HepG2 (cell line): ENCODE measurements around the gene ANKRD22. TPM values are rescaled to one million over a fixed set of nuclear protein-coding genes. Genes with fewer than 3 reads are reported as not detected.

Source experiments
- ATRX ChIP-seq: sonication (generic); formaldehyde crosslinking; IDR thresholded peaks from 2 replicates; pipeline ENCODE4 v1.4.0; 2020; ENCODE audit warnings: missing genetic modification reagents, borderline replicate concordance
- KAT7 ChIP-seq: IDR thresholded peaks from 2 replicates; pipeline ENCODE4 v1.6.1; 2018; ENCODE audit warnings: borderline replicate concordance, missing compliant biosample characterization
- KDM2A ChIP-seq: sonication (generic); formaldehyde crosslinking; IDR thresholded peaks from 2 replicates; pipeline ENCODE4 v1.4.0; 2020; ENCODE audit warnings: low read depth, missing genetic modification reagents, borderline replicate concordance
- MTF2 ChIP-seq: sonication (generic); formaldehyde crosslinking; IDR thresholded peaks from 2 replicates; pipeline ENCODE4 v1.5.0; 2020; ENCODE audit warnings: missing genetic modification reagents, borderline replicate concordance
- RBAK ChIP-seq: sonication (generic); formaldehyde crosslinking; IDR thresholded peaks from 2 replicates; pipeline ENCODE4 v1.5.1; 2020; ENCODE audit warnings: mild to moderate bottlenecking, missing genetic modification reagents
- ZNF274 ChIP-seq: sonication (generic); formaldehyde crosslinking; IDR thresholded peaks from 2 replicates; pipeline ENCODE4 v1.5.1; 2020; ENCODE audit warnings: mild to moderate bottlenecking, missing genetic modification reagents
- ZNF354B ChIP-seq: sonication (generic); formaldehyde crosslinking; IDR thresholded peaks from 2 replicates; pipeline ENCODE4 v1.8.0; 2022; ENCODE audit warnings: mild to moderate bottlenecking, missing genetic modification reagents
- ZNF546 ChIP-seq: sonication (generic); formaldehyde crosslinking; conservative IDR thresholded peaks from 2 replicates; pipeline ENCODE4 v1.8.1; 2023; ENCODE audit warnings: mild to moderate bottlenecking, missing genetic modification reagents
- ZNF737 ChIP-seq: sonication (generic); formaldehyde crosslinking; IDR thresholded peaks from 2 replicates; pipeline ENCODE4 v1.5.0; 2020; ENCODE audit warnings: missing genetic modification reagents, mild to moderate bottlenecking, borderline replicate concordance
- ZSCAN21 ChIP-seq: sonication (generic); formaldehyde crosslinking; IDR thresholded peaks from 2 replicates; pipeline ENCODE4 v1.8.0; 2022; ENCODE audit warnings: mild to moderate bottlenecking, missing genetic modification reagents, moderate library complexity, borderline replicate concordance
- polyA plus RNA-seq, 8 experiments: library from polyadenylated mRNA; depleted of rRNA in 3 of 8; stranded (reverse) in 7 of 8; unstranded in 1 of 8; fragments of >200 nt; fragmentation: Illumina TruSeq in 4 of 8; extraction: Trizol in 4 of 8; gene quantifications; 2 replicates each; pipeline versions ENCODE4 v1.2.1 to v1.2.3, GENCODE V29; 2011 to 2016; ENCODE audit warnings: low read depth in 4 of 8, missing spikeins in 1 of 8, mixed read lengths in 1 of 8; ENCODE audit not compliant: insufficient read depth in 1 of 8
- total RNA-seq, 5 experiments: library from RNA; depleted of rRNA; stranded (reverse); fragments of >200 nt; fragmentation: Illumina TruSeq; extraction: Trizol; gene quantifications; 2 replicates each; pipeline ENCODE4 v1.2.3, GENCODE V29; 2016; ENCODE audit warnings: low read depth in 1 of 5
- TF ChIP-seq, protein P1 (sequence below): IDR thresholded peaks from 2 replicates; pipeline ENCODE4 v1.6.1; 2016; ENCODE audit warnings: missing compliant biosample characterization, missing genetic modification reagents, borderline replicate concordance
- TF ChIP-seq, protein P2 (sequence below): sonication (generic); formaldehyde crosslinking; IDR thresholded peaks from 2 replicates; pipeline ENCODE4 v1.4.0; 2020; ENCODE audit warnings: mild to moderate bottlenecking, missing genetic modification reagents
- TF ChIP-seq, protein P3 (sequence below): IDR thresholded peaks from 2 replicates; pipeline ENCODE4 v1.6.1; 2016; ENCODE audit warnings: mild to moderate bottlenecking, missing biosample characterization, missing genetic modification reagents
- TF ChIP-seq, protein P4 (sequence below): sonication (generic); formaldehyde crosslinking; IDR thresholded peaks from 2 replicates; pipeline ENCODE4 v1.4.0; 2020; ENCODE audit warnings: mild to moderate bottlenecking, low read depth, missing genetic modification reagents
- TF ChIP-seq, protein P5 (sequence below): sonication (generic); formaldehyde crosslinking; IDR thresholded peaks from 2 replicates; pipeline ENCODE4 v1.8.1; 2023; ENCODE audit warnings: missing genetic modification reagents, inconsistent platforms, borderline replicate concordance

The ANKRD22 gene
- total and polyA plus RNA-seq, 2 of the 13 experiments (the other 11 are each of a cell fraction or from before 2014, with no cell fraction given) = not detected

DNA sequence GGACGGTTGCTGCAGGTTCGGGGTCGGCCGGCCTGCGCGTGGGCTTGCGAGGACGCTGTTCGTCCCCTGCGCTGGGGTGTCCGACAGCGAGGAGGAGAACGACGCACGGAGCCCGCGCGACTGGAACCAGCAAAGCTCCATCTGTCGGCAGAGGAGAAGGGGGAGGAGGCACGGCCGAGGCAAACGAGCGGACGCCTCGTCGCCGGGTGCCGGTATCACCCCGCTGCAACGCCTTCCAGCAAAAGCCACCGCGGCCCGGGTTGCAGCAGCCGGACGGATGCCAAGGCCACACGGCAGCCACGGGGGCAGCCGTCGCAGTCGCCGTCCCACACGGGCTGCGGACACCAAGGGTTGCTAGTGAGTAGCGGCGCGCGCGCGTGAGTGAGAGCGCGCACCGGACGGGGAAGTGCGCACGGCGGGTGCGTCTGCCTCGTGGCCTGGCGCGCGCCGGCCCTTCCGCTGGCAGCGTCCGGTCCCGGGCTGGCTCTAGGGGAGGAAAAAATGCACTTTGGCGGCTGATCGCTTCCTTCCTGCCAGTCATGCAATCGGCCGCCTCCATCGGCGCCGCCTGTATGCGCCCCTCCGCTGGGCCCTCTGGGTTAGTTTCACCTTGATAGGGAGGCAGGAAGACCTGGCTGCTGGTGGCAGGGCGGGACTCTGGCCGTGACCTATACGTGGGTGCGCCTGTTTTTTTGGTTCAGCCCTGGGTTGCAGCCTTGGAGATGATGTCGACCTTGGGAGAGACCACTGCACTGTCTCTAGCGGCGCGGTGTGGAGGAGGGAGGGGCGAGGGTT is 28.8 kb upstream of the ANKRD22 start (continued):
- TF ChIP-seq, protein P1, sequence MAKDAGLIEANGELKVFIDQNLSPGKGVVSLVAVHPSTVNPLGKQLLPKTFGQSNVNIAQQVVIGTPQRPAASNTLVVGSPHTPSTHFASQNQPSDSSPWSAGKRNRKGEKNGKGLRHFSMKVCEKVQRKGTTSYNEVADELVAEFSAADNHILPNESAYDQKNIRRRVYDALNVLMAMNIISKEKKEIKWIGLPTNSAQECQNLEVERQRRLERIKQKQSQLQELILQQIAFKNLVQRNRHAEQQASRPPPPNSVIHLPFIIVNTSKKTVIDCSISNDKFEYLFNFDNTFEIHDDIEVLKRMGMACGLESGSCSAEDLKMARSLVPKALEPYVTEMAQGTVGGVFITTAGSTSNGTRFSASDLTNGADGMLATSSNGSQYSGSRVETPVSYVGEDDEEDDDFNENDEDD = peak; percentile 58; the same call in 1 of the 2 replicates
- TF ChIP-seq ZNF546 (CRISPR knock-in tag) (no peak), ZNF274 (CRISPR knock-in tag) (peak; percentile 72; the same call in 1 of the 2 replicates), ATRX (CRISPR knock-in tag) (no peak), KAT7 (CRISPR knock-in tag) (no peak), ZNF354B (CRISPR knock-in tag) (no peak), RBAK (CRISPR knock-in tag) (no peak), MTF2 (CRISPR knock-in tag) (peak; percentile 98), ZSCAN21 (CRISPR knock-in tag) (peak; percentile 58; the same call in 1 of the 2 replicates), KDM2A (CRISPR knock-in tag) (peak; percentile 70), ZNF737 (CRISPR knock-in tag) (no peak)
- TF ChIP-seq, protein P2, sequence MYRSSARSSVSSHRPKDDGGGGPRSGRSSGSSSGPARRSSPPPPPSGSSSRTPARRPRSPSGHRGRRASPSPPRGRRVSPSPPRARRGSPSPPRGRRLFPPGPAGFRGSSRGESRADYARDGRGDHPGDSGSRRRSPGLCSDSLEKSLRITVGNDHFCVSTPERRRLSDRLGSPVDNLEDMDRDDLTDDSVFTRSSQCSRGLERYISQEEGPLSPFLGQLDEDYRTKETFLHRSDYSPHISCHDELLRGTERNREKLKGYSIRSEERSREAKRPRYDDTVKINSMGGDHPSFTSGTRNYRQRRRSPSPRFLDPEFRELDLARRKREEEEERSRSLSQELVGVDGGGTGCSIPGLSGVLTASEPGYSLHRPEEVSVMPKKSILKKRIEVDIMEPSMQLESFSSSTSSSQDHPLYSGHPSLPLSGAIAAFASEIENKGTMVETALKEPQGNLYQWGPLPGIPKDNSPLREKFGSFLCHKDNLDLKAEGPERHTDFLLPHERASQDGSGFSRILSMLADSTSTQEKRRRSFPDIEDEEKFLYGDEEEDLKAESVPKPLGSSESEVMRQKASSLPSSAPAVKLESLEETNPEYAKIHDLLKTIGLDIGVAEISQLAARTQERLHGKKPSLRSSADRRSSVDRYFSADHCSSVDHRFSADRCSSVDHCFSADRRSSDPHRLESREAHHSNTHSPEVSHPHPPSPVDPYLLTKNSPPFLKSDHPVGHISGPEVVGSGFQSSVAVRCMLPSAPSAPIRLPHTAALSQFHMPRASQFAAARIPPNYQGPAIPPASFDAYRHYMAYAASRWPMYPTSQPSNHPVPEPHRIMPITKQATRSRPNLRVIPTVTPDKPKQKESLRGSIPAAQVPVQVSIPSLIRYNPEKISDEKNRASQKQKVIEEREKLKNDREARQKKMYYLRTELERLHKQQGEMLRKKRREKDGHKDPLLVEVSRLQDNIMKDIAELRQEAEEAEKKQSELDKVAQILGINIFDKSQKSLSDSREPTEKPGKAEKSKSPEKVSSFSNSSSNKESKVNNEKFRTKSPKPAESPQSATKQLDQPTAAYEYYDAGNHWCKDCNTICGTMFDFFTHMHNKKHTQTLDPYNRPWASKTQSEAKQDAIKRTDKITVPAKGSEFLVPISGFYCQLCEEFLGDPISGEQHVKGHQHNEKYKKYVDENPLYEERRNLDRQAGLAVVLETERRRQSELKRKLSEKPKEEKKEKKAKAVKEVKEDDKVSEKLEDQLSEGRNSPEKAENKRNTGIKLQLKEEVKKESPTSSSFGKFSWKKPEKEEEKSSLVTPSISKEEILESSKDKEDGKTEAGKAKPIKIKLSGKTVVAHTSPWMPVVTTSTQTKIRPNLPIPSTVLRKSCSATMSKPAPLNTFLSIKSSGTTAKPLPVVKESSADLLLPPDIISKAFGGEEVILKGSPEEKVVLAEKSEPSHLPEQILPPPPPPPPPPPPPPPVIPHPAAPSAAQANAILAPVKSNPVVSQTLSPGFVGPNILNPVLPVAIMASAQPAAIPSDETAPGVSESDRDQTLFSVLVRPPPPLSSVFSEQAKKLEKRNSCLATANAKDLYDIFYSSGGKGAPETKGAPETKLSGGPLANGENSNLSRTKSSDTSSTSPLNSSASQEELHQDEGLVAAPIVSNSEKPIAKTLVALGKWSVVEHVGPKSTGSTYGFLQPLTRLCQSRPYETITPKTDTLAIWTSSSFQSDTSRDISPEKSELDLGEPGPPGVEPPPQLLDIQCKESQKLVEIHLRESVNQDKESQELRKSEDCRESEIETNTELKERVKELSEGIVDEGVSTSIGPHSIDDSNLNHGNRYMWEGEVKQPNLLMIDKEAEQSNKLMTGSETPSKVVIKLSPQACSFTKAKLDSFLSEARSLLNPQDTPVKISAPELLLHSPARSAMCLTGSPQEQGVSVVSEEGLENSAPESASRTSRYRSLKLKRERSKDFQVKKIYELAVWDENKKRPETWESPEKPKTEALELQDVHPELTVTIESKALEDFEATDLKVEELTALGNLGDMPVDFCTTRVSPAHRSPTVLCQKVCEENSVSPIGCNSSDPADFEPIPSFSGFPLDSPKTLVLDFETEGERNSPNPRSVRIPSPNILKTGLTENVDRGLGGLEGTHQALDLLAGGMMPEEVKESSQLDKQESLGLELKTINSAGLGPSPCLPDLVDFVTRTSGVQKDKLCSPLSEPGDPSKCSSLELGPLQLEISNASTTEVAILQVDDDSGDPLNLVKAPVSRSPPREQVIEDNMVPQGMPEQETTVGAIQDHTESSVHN (CRISPR knock-in tag) = no peak
- TF ChIP-seq, protein P3, sequence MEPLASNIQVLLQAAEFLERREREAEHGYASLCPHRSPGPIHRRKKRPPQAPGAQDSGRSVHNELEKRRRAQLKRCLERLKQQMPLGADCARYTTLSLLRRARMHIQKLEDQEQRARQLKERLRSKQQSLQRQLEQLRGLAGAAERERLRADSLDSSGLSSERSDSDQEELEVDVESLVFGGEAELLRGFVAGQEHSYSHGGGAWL = 0 out of 2 replicates have a peak, but pooled peaks have one; percentile 48
- TF ChIP-seq, protein P4, sequence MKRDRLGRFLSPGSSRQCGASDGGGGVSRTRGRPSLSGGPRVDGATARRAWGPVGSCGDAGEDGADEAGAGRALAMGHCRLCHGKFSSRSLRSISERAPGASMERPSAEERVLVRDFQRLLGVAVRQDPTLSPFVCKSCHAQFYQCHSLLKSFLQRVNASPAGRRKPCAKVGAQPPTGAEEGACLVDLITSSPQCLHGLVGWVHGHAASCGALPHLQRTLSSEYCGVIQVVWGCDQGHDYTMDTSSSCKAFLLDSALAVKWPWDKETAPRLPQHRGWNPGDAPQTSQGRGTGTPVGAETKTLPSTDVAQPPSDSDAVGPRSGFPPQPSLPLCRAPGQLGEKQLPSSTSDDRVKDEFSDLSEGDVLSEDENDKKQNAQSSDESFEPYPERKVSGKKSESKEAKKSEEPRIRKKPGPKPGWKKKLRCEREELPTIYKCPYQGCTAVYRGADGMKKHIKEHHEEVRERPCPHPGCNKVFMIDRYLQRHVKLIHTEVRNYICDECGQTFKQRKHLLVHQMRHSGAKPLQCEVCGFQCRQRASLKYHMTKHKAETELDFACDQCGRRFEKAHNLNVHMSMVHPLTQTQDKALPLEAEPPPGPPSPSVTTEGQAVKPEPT (CRISPR knock-in tag) = peak; percentile 55; the same call in 1 of the 2 replicates
- TF ChIP-seq, protein P5, sequence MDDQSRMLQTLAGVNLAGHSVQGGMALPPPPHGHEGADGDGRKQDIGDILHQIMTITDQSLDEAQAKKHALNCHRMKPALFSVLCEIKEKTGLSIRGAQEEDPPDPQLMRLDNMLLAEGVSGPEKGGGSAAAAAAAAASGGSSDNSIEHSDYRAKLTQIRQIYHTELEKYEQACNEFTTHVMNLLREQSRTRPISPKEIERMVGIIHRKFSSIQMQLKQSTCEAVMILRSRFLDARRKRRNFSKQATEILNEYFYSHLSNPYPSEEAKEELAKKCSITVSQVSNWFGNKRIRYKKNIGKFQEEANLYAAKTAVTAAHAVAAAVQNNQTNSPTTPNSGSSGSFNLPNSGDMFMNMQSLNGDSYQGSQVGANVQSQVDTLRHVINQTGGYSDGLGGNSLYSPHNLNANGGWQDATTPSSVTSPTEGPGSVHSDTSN (CRISPR knock-in tag) = 0 out of 2 replicates have a peak, but pooled peaks have one; percentile 50
